GM12878 (cell line): ENCODE results near the gene MISP3. TPM values are rescaled to one million over a fixed set of nuclear protein-coding genes. Genes with fewer than 3 reads are reported as not detected.

Experiments
- ATF7 ChIP-seq: fragments of 450-650 bp; IDR thresholded peaks from 2 replicates; pipeline ENCODE4 v1.6.1; 2016; ENCODE audit warnings: low read depth, mild to moderate bottlenecking
- BACH1 ChIP-seq: fragments of 450-650 bp; IDR thresholded peaks from 2 replicates; pipeline ENCODE4 v1.6.1; 2017; ENCODE audit warnings: mild to moderate bottlenecking, borderline replicate concordance
- CEBPB ChIP-seq, 2 experiments: fragments of 150-350 bp in 1 of 2; IDR thresholded peaks; 2 replicates each; pipeline ENCODE4 v1.6.1; 2012 to 2014; ENCODE audit warnings: low read depth in 2 of 2, low read length in 2 of 2, borderline replicate concordance in 1 of 2, inconsistent platforms in 1 of 2
- CHD2 ChIP-seq: IDR thresholded peaks from 2 replicates; pipeline ENCODE4 v1.6.1; 2011; ENCODE audit warnings: low read depth, low read length, improper control_type of control experiment, borderline replicate concordance
- EGR1 ChIP-seq, 2 experiments: IDR thresholded peaks; 1 replicate in 1 of 2; 2 replicates in 1 of 2; pipeline ENCODE4 v1.6.1; 2011 to 2012; ENCODE audit warnings: low read depth in 2 of 2, low read length in 2 of 2, borderline replicate concordance in 1 of 2, mild to moderate bottlenecking in 1 of 2, moderate library complexity in 1 of 2
- HDAC6 ChIP-seq: fragments of 200-600 bp; sonication (generic); IDR thresholded peaks from one replicate; pipeline ENCODE4 v1.8.0; 2017; ENCODE audit warnings: antibody characterized with exemption; ENCODE audit not compliant: unreplicated experiment
- IKZF1 ChIP-seq: fragments of 450-650 bp; conservative IDR thresholded peaks from 2 replicates; pipeline ENCODE4 v1.6.1; 2017; ENCODE audit warnings: antibody characterized with exemption, mild to moderate bottlenecking
- IKZF2 ChIP-seq, 2 experiments: fragments of 450-650 bp; IDR thresholded peaks; 2 replicates each; pipeline ENCODE4 v1.6.1; 2017; ENCODE audit warnings: mild to moderate bottlenecking in 2 of 2, moderate library complexity in 2 of 2
- IRF4 ChIP-seq: IDR thresholded peaks from 2 replicates; pipeline ENCODE4 v1.6.1; 2011; ENCODE audit warnings: low read depth, low read length
- JUNB ChIP-seq: IDR thresholded peaks from 2 replicates; pipeline ENCODE4 v1.6.1; 2016; ENCODE audit warnings: antibody characterized with exemption, mild to moderate bottlenecking
- KLF5 ChIP-seq: fragments of 450-650 bp; IDR thresholded peaks from 2 replicates; pipeline ENCODE4 v1.6.1; 2014; ENCODE audit warnings: mild to moderate bottlenecking; ENCODE audit not compliant: partially characterized antibody
- LARP7 ChIP-seq: fragments of 450-650 bp; IDR thresholded peaks from 2 replicates; pipeline ENCODE4 v1.6.1; 2017; ENCODE audit warnings: mild to moderate bottlenecking
- MXI1 ChIP-seq: fragments of 150-350 bp; IDR thresholded peaks from 2 replicates; pipeline ENCODE4 v1.6.1; 2011; ENCODE audit warnings: low read depth, mild to moderate bottlenecking, inconsistent platforms, low read length, improper control_type of control experiment
- NR2C2 ChIP-seq: IDR thresholded peaks from 2 replicates; pipeline ENCODE4 v1.6.1; 2011; ENCODE audit warnings: borderline replicate concordance, low read depth; ENCODE audit not compliant: control insufficient read depth, insufficient read length
- PAX5 ChIP-seq: IDR thresholded peaks from 2 replicates; pipeline ENCODE4 v1.6.1; 2011; ENCODE audit warnings: low read depth, low read length, borderline replicate concordance
- PAX8 ChIP-seq: fragments of 450-650 bp; IDR thresholded peaks from 2 replicates; pipeline ENCODE4 v1.6.1; 2017; ENCODE audit warnings: mild to moderate bottlenecking, moderate library complexity
- SMAD5 ChIP-seq: IDR thresholded peaks from 2 replicates; pipeline ENCODE4 v1.6.1; 2016; ENCODE audit warnings: antibody characterized with exemption, low read depth
- SRF ChIP-seq, 2 experiments: IDR thresholded peaks; 2 replicates each; pipeline ENCODE4 v1.6.1; 2011; ENCODE audit warnings: low read depth in 2 of 2, low read length in 2 of 2, mild to moderate bottlenecking in 1 of 2, moderate library complexity in 1 of 2
- TAF1 ChIP-seq: IDR thresholded peaks from 2 replicates; pipeline ENCODE4 v1.6.1; 2011; ENCODE audit warnings: mild to moderate bottlenecking, low read depth, low read length, borderline replicate concordance
- TCF7 ChIP-seq: IDR thresholded peaks from 2 replicates; pipeline ENCODE4 v1.6.1; 2014; ENCODE audit warnings: antibody characterized with exemption, borderline replicate concordance
- YY1 ChIP-seq: IDR thresholded peaks from 2 replicates; pipeline ENCODE4 v1.6.1; 2011; ENCODE audit warnings: low read depth, mild to moderate bottlenecking, low read length
- ZNF207 ChIP-seq: fragments of 450-650 bp; IDR thresholded peaks from 2 replicates; pipeline ENCODE4 v1.6.1; 2014; ENCODE audit warnings: antibody characterized with exemption, mild to moderate bottlenecking, borderline replicate concordance
- ZNF687 ChIP-seq: fragments of 450-650 bp; IDR thresholded peaks from 2 replicates; pipeline ENCODE4 v1.6.1; 2017; ENCODE audit warnings: mild to moderate bottlenecking, moderate library complexity
- polyA plus RNA-seq, 11 experiments: library from polyadenylated mRNA; depleted of rRNA in 4 of 11; unstranded in 6 of 11; stranded (reverse) in 5 of 11; fragments of >200 nt; fragmentation: Nextera tagmentation in 4 of 11; fragmentation: Illumina TruSeq in 1 of 11; extraction: Ambion mirVana in 4 of 11; extraction: Trizol in 1 of 11; gene quantifications; 1 replicate in 1 of 11; 2 replicates in 10 of 11; pipeline versions ENCODE4 v1.2.1 to v1.2.3, GENCODE V29; 2011 to 2016; ENCODE audit warnings: inconsistent platforms in 2 of 11, missing spikeins in 2 of 11, low read depth in 1 of 11
- total RNA-seq, 4 experiments: library from RNA; depleted of rRNA in 3 of 4; stranded (reverse); fragments of >200 nt in 3 of 4; fragmentation: Illumina TruSeq in 1 of 4; extraction: Trizol in 1 of 4; gene quantifications; 2 replicates each; pipeline versions ENCODE4 v1.2.1 to v1.2.3, GENCODE V29; 2013 to 2021
- TF ChIP-seq, protein P1 (sequence below): fragments of 450-650 bp; IDR thresholded peaks from 2 replicates; pipeline ENCODE4 v1.6.1; 2018; ENCODE audit warnings: mild to moderate bottlenecking, low read depth, moderate library complexity; ENCODE audit not compliant: partially characterized antibody

MISP3 gene
- total and polyA plus RNA-seq, 10 of the 15 experiments (the other 5 are each of a cell fraction or from before 2014, with no cell fraction given) = 0.07 to 1.4 (median 0.64) TPM

DNA sequence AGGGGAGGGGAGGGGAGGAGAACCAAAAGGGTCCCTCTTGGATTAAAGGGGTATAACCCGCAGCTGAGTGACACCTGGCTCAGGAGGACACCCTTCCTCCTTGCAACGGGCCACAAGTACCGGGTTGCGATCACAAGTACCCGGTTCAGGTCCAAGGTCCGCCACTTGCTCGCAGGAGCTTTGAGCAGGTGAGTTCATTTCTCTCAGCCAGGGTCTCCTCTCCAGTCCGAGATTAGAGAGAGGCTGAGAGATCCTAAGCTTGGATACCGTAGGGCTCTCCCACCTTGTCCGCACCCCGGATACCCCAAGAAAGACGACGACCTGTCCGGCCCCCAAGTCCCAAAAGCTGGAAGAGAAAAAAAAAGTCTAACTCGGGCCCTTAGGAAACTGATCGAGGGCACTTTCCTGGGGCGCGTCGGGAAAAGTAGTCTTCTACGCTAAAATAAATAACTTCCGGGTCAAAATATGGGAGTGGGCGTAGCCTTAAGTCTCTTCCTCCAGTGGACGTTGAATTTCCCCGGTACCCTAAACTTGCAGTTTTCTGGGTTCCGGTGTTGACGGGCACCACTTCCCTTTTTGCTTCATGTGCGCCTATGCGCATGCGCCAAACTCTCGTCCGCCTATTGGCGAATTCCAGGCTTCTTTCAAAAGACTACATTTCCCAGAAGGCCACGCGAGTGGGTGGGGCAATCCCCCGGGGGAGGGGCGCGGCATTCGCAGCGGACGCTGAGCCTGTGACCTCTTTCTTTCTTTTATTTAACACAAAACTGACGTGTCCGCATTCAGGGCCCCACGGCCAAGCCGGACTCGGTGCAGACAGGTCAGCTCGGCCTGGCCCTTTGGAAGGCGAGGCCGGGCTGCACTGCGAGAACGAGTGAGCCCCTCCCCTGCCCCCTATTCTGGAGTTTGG, 8.6 kb downstream of the MISP3 start (continued):
- no peak for TF ChIP-seq JUNB
- TF ChIP-seq SMAD5 = peak; percentile 50; the same call in 1 of the 2 replicates
- peak; percentile 99 for TF ChIP-seq IKZF1
- peak; percentile 49 for TF ChIP-seq MXI1
- TF ChIP-seq PAX8 = no peak
- TF ChIP-seq, protein P1, sequence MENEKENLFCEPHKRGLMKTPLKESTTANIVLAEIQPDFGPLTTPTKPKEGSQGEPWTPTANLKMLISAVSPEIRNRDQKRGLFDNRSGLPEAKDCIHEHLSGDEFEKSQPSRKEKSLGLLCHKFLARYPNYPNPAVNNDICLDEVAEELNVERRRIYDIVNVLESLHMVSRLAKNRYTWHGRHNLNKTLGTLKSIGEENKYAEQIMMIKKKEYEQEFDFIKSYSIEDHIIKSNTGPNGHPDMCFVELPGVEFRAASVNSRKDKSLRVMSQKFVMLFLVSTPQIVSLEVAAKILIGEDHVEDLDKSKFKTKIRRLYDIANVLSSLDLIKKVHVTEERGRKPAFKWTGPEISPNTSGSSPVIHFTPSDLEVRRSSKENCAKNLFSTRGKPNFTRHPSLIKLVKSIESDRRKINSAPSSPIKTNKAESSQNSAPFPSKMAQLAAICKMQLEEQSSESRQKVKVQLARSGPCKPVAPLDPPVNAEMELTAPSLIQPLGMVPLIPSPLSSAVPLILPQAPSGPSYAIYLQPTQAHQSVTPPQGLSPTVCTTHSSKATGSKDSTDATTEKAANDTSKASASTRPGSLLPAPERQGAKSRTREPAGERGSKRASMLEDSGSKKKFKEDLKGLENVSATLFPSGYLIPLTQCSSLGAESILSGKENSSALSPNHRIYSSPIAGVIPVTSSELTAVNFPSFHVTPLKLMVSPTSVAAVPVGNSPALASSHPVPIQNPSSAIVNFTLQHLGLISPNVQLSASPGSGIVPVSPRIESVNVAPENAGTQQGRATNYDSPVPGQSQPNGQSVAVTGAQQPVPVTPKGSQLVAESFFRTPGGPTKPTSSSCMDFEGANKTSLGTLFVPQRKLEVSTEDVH = peak; percentile 87
- peak in 1 of 2 experiments; percentile 5; a peak in 1 of 4 replicates for TF ChIP-seq SRF (IDR thresholded peaks at IDR 0.05; ENCODE audit: low read depth in 2 of 2, low read length in 2 of 2)
- no peak for TF ChIP-seq IKZF2 (IDR thresholded peaks at IDR 0.05)
- TF ChIP-seq CEBPB (IDR thresholded peaks at IDR 0.05; ENCODE audit: borderline replicate concordance in 1 of 2, low read depth in 2 of 2, low read length in 2 of 2) = 0 out of 4 replicates have a peak, but pooled peaks of 1 of the 2 experiments have one; percentile 7
- TF ChIP-seq ZNF687 = peak; percentile 58
- peak; percentile 38; the same call in 1 of the 2 replicates for TF ChIP-seq ATF7
- TF ChIP-seq LARP7 = no peak
- TF ChIP-seq BACH1 = peak; percentile 54; the same call in 1 of the 2 replicates
- TF ChIP-seq KLF5 = peak; percentile 54
- 0 out of 2 replicates have a peak, but pooled peaks have one; percentile 6 for TF ChIP-seq PAX5
- peak; percentile 42; the same call in 1 of the 2 replicates for TF ChIP-seq IRF4
- TF ChIP-seq YY1 = peak; percentile 66
- no peak for TF ChIP-seq NR2C2
- peak; percentile 55; the same call in 1 of the 2 replicates for TF ChIP-seq ZNF207
- TF ChIP-seq CHD2 = peak; percentile 85
- TF ChIP-seq TAF1 = peak; percentile 81
- TF ChIP-seq EGR1 (IDR thresholded peaks at IDR 0.05; ENCODE audit: borderline replicate concordance in 1 of 2, low read depth in 2 of 2, low read length in 2 of 2) = peak in 1 of 2 experiments; percentile 53; a peak in 1 of 3 replicates
- TF ChIP-seq TCF7 = 0 out of 2 replicates have a peak, but pooled peaks have one; percentile 21
- TF ChIP-seq HDAC6 = no peak
